ENCODE data around the gene SORBS2. TPM values are rescaled to one million over a fixed set of nuclear protein-coding genes. Genes with fewer than 3 reads are reported as not detected.

SORBS2 gene
- total RNA-seq, 1 experiment from 2014 or later = 0.34 TPM

GRCh38 chr4:185598846-185599552, 213.0 kb downstream of the SORBS2 start:
- Histone ChIP-seq H3K9me3 (ENCODE audit: control insufficient read depth in 1 of 2, insufficient read depth in 1 of 2, low read depth in 1 of 2, low read length in 2 of 2) (no peaks in the 10 kb centered on the region), H3K4me3 (replicated peaks in 1 of 2; ENCODE audit: low read depth in 1 of 2, low read length in 2 of 2) (no peak overlapping the region), H2AFZ (ENCODE audit: low read depth, low read length, poor library complexity, severe bottlenecking) (no peak overlapping the region), H3K4me2 (ENCODE audit: low read length) (no peak overlapping the region), H3K27ac (ENCODE audit: low read depth, low read length) (no peak overlapping the region), H3K9me2 (ENCODE audit: insufficient read depth) (no peaks in the 10 kb centered on the region), H3K79me2 (ENCODE audit: insufficient read depth, low read length) (no peaks in the 10 kb centered on the region), H4K20me1 (ENCODE audit: insufficient read depth) (no peaks in the 10 kb centered on the region), H3K27me3 (ENCODE audit: insufficient read depth, low read length) (no peaks in the 10 kb centered on the region), H3K4me1 (ENCODE audit: control insufficient read depth in 1 of 2, insufficient read depth in 2 of 2, low read length in 2 of 2) (no peaks in the 10 kb centered on the region), H3K36me3 (ENCODE audit: control insufficient read depth in 1 of 2, insufficient read depth in 2 of 2, low read length in 2 of 2) (no peaks in the 10 kb centered on the region), H3K9ac (ENCODE audit: low read length) (no peak overlapping the region)
- intact Hi-C loops (cut with micrococcal nuclease) = no loop called here
- ChIA-PET RAD21 (ENCODE audit: low non-redundant PET in 1 of 2, low total read pairs in 2 of 2, uncharacterized antibody in 2 of 2, unreplicated experiment in 2 of 2) (no interaction called here), CTCF (interaction anchor here (1.1 to 1.6 kb wide), 3 partner anchors 15 to 439 kb away, joined by 3 to 7 read pairs (median 4); no protein-coding TSS in a partner anchor), POLR2A (interaction anchor here (1.4 kb wide), 1 partner anchor 202 kb away, joined by 3 read pairs; the partner anchor contains the start of gene ANKRD37)
- no TSS peak for BruUV-seq (replicated peaks)
- TF ChIP-seq ELF1 (IDR thresholded peaks at IDR 0.05; ENCODE audit: borderline replicate concordance, low read depth) (no peak), CEBPB (IDR thresholded peaks at IDR 0.05; ENCODE audit: low read depth) (no peak), FOSL1 (IDR thresholded peaks at IDR 0.05; ENCODE audit: low read depth) (no peak), SP1 (IDR thresholded peaks at IDR 0.05; ENCODE audit: low read depth) (no peak), MAX (IDR thresholded peaks at IDR 0.05) (no peak), SRF (IDR thresholded peaks at IDR 0.05; ENCODE audit: low read depth) (no peak), CBX3 (IDR thresholded peaks at IDR 0.05; ENCODE audit: low read depth) (no peak), ATF3 (IDR thresholded peaks at IDR 0.05) (no peak), JUND (IDR thresholded peaks at IDR 0.05) (no peak), ZFX (IDR thresholded peaks at IDR 0.05) (no peak), POLR2AphosphoS5 (IDR thresholded peaks at IDR 0.05; ENCODE audit: low read depth, low read length) (no peak), ZBTB33 (IDR thresholded peaks at IDR 0.05; ENCODE audit: extremely low read depth, insufficient replicate concordance, low read length) (no peak), YY1 (IDR thresholded peaks at IDR 0.05; ENCODE audit: extremely low read depth, insufficient replicate concordance, low read depth, low read length) (no peak), RAD21 (IDR thresholded peaks at IDR 0.05; ENCODE audit: low read depth) (no peak), CTCF (IDR thresholded peaks at IDR 0.05 in 2 of 3, conservative IDR thresholded peaks at IDR 0.05 in 1 of 3; ENCODE audit: borderline replicate concordance in 1 of 3, insufficient read depth in 1 of 3, low read depth in 2 of 3, low read length in 2 of 3) (no peak), POLR2A (IDR thresholded peaks at IDR 0.05; ENCODE audit: borderline replicate concordance, extremely low read depth, insufficient read depth, insufficient read length) (no peak)
- DNase-seq (ENCODE audit: low read depth, low spot score) = no peak
- no peak for ATAC-seq
